Daoy (cell line): ENCODE measurements around the gene TRAPPC8. TPM values are rescaled to one million over a fixed set of nuclear protein-coding genes. Genes with fewer than 3 reads are reported as not detected.

Experiments used
- DNase-seq: peaks from one replicate; pipeline ENCODE4 v3.0.0-alpha.2; 2015; ENCODE audit warnings: low read depth
- total RNA-seq: library from RNA; depleted of rRNA; stranded (reverse); fragments of >200 nt; shearing (Covaris generic); gene quantifications from 2 replicates; pipeline ENCODE4 v1.2.3, GENCODE V29; 2014; rRNA removed

The TRAPPC8 gene
- total RNA-seq, 1 experiment from 2014 or later: 19.3 TPM

- no peak for DNase-seq
Measured at GRCh38 chr18:31793531-31793930, 149.4 kb downstream of the TRAPPC8 start.

GRCh38 chr18:31792580-31792911 is 150.4 kb downstream of the TRAPPC8 start:
- no peak for DNase-seq

DNA sequence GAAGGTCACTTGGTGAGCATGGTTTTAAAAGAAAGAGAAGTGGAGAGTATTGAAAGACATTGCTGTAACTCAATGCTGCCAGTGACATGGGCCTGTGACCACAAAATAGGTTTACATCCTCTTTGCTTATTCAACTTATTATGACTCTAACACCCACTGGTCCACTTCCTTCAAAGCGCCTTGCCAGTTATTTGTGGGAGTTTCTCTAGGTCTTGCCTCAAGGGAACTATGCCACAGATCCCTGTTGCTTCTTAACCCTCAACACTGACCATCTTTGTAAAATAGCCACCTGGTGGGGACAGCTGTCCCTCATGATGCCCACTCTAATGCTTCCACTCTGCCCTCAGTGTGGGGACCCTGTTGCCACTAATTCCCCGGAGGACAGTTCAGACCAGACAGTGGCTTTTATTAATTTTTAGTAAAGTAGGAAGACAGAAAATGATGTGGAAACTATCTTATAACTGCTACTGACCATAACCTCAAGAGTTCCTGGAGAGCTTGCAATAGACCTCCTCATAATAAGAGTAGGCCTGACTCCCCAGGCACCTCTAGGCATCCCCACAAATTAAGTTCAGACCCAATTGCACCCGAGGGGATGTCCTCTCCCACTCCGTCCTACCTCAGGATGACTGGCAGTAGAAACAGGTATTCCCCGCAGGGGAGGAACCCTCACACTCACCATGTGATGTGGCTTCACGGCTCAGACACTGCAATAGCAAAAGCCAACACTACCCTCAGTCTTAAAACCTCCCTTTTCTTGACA is 150.9 kb downstream of the TRAPPC8 start:
- DNase-seq: no peak

- no peak for DNase-seq
Measured at GRCh38 chr18:31789409-31789808, 153.5 kb downstream of the TRAPPC8 start.

DNA sequence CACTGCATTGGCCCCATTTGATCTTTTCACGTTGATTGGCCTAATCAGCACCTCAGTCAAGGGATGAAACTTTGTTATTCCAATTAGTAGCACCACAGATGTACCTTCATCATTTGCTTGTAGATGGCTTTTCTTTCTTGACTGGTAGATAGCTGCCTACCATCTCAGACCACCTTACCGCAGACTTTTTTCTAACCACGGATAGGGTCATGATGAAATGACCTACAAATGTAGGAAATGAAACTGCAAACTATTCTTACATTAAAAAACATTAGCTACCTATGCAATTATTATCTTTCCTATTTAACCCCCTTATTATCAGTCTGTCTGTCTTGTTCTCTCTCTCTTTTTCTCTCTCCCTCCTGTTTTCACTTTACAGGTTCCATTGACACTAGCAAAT is 159.9 kb downstream of the TRAPPC8 start:
- DNase-seq: no peak

Other genes with a start within 250 kb of the TRAPPC8 start
- not detected in 2 replicates for gene SLC25A52, start 182.2 kb downstream of the TRAPPC8 start, total RNA-seq
- 0.18 and 0.57 TPM in 2 replicates for gene RNF125, start 75.7 kb upstream of the TRAPPC8 start, total RNA-seq
- 29.2 and 35.7 TPM in 2 replicates for gene RNF138, start 148.7 kb upstream of the TRAPPC8 start, total RNA-seq
- not detected in 2 replicates for gene MEP1B, start 246.9 kb upstream of the TRAPPC8 start, total RNA-seq